Smooth muscle cell (in vitro differentiated cells): ENCODE measurements around the gene DENND5B. TPM values are rescaled to one million over a fixed set of nuclear protein-coding genes. Genes with fewer than 3 reads are reported as not detected.

Source experiments
- DNase-seq: peaks from one replicate; lab custom pipeline; 2025; ENCODE audit not compliant: unreplicated experiment; lab: John Stamatoyannopoulos, UW
- H2AFZ ChIP-seq: fragments of 200-600 bp; sonication (generic); 2 replicates; pipeline ENCODE4 v1.6.0; 2016; ENCODE audit warnings: antibody characterized with exemption, low read depth, mild to moderate bottlenecking
- H3F3A ChIP-seq: fragments of 200-600 bp; sonication (generic); 2 replicates; pipeline ENCODE4 v1.6.0; 2017; ENCODE audit warnings: antibody characterized with exemption, low read depth
- H3K27ac ChIP-seq: fragments of 200-600 bp; sonication (generic); 2 replicates; pipeline ENCODE4 v1.5.1; 2016; ENCODE audit warnings: low read depth, mild to moderate bottlenecking
- H3K27me3 ChIP-seq: fragments of 200-600 bp; sonication (generic); 2 replicates; pipeline ENCODE4 v1.6.1; 2016; ENCODE audit warnings: low read depth, mild to moderate bottlenecking
- H3K36me3 ChIP-seq: fragments of 200-600 bp; sonication (generic); 2 replicates; pipeline ENCODE4 v1.5.1; 2016; ENCODE audit warnings: low read depth
- H3K4me1 ChIP-seq: fragments of 200-600 bp; sonication (generic); 2 replicates; pipeline ENCODE4 v1.5.1; 2016; ENCODE audit warnings: low read depth
- H3K4me2 ChIP-seq: fragments of 200-600 bp; sonication (generic); 2 replicates; pipeline ENCODE4 v1.6.0; 2016; ENCODE audit warnings: mild to moderate bottlenecking
- H3K4me3 ChIP-seq: fragments of 200-600 bp; sonication (generic); 2 replicates; pipeline ENCODE4 v1.5.1; 2016; ENCODE audit warnings: mild to moderate bottlenecking
- H3K79me2 ChIP-seq: fragments of 200-600 bp; sonication (generic); 2 replicates; pipeline ENCODE4 v1.6.0; 2016; ENCODE audit warnings: low read depth, mild to moderate bottlenecking
- H3K9ac ChIP-seq: fragments of 200-600 bp; sonication (generic); 2 replicates; pipeline ENCODE4 v1.6.0; 2016; ENCODE audit warnings: low read depth
- H3K9me3 ChIP-seq: fragments of 200-600 bp; sonication (generic); replicated peaks from 2 replicates; pipeline ENCODE4 v1.5.1; 2016; ENCODE audit warnings: low read depth
- H4K20me1 ChIP-seq: fragments of 200-600 bp; sonication (generic); 2 replicates; pipeline ENCODE4 v1.6.0; 2016; ENCODE audit warnings: low read depth
- WGBS: methylation state at CpG from one replicate; pipeline ENCODE4 v1.1.7; 2016; ENCODE audit warnings: low lambda C conversion rate; 5-methylcytosine and 5-hydroxymethylcytosine counted together
- polyA plus RNA-seq: library from polyadenylated mRNA; unstranded; fragments of >200 nt; fragmentation: Nextera tagmentation; extraction: Ambion mirVana; gene quantifications from 2 replicates; pipeline ENCODE4 v1.2.1, GENCODE V29; 2016
- total RNA-seq: library from RNA; depleted of rRNA; stranded (reverse); fragments of >200 nt; gene quantifications from 2 replicates; pipeline ENCODE4 v1.2.3, GENCODE V29; 2014
- TF ChIP-seq, protein P1 (sequence below): fragments of 200-600 bp; sonication (generic); IDR thresholded peaks from 2 replicates; pipeline ENCODE4 v1.5.1; 2017; ENCODE audit warnings: borderline replicate concordance, mild to moderate bottlenecking, antibody characterized with exemption; ENCODE audit not compliant: insufficient read depth, poor library complexity, severe bottlenecking

Gene DENND5B
- total and polyA plus RNA-seq, 2 experiments from 2014 or later = 12.3 to 12.7 TPM

DNA sequence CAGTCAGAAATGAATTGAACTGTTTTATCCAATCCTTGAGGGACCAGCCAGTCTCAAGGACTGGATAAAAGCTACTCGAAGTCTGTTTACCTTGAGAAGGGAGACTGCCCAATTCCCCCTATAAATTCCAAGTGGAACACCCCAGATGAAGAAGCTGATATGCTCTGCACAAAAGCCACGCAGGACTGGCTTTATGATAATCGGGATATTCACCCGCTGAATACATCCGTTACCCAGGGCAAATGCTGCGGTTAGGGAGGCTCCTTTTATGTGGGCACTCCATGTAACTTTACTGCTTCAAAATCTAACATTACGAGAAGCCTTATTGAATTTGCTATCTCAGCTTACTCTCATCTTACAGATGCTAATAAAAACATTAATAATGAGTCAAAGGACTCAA lies 119.1 kb downstream of the DENND5B start:
- Histone ChIP-seq H3K27ac (no peak overlapping the region), H3K36me3 (no peaks in the 10 kb centered on the region), H3K79me2 (no peaks in the 10 kb centered on the region), H3K4me1 (no peaks in the 10 kb centered on the region), H3K9me3 (no peaks in the 10 kb centered on the region), H2AFZ (no peak overlapping the region), H3K4me3 (no peak overlapping the region), H3K9ac (no peak overlapping the region), H3K4me2 (no peak overlapping the region), H3K27me3 (no peaks in the 10 kb centered on the region), H4K20me1 (no peaks in the 10 kb centered on the region), H3F3A (no peaks in the 10 kb centered on the region)
- TF ChIP-seq, protein P1, sequence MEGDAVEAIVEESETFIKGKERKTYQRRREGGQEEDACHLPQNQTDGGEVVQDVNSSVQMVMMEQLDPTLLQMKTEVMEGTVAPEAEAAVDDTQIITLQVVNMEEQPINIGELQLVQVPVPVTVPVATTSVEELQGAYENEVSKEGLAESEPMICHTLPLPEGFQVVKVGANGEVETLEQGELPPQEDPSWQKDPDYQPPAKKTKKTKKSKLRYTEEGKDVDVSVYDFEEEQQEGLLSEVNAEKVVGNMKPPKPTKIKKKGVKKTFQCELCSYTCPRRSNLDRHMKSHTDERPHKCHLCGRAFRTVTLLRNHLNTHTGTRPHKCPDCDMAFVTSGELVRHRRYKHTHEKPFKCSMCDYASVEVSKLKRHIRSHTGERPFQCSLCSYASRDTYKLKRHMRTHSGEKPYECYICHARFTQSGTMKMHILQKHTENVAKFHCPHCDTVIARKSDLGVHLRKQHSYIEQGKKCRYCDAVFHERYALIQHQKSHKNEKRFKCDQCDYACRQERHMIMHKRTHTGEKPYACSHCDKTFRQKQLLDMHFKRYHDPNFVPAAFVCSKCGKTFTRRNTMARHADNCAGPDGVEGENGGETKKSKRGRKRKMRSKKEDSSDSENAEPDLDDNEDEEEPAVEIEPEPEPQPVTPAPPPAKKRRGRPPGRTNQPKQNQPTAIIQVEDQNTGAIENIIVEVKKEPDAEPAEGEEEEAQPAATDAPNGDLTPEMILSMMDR = no peak
- 95% methylated on average over 7 of the region's 7 CpGs for WGBS
- no peak for DNase-seq

- no peaks in the 10 kb centered on the region for H3K9me3 ChIP-seq
- no peaks in the 10 kb centered on the region for H3K27me3 ChIP-seq
- no peaks in the 10 kb centered on the region for H3F3A ChIP-seq
- H3K79me2 ChIP-seq = no peaks in the 10 kb centered on the region
- no peak overlapping the region for H3K9ac ChIP-seq
- H3K4me3 ChIP-seq = no peak overlapping the region
- DNase-seq = no peak
- H3K27ac ChIP-seq = no peak overlapping the region
- no peaks in the 10 kb centered on the region for H4K20me1 ChIP-seq
- H3K4me2 ChIP-seq = no peak overlapping the region
- no peaks in the 10 kb centered on the region for H3K36me3 ChIP-seq
- no peak overlapping the region for H2AFZ ChIP-seq
- 93% methylated on average over 6 of the region's 6 CpGs for WGBS
- TF ChIP-seq, protein P1 = no peak
- H3K4me1 ChIP-seq = no peaks in the 10 kb centered on the region
Observed at GRCh38 chr12:31471051-31471450, 119.9 kb downstream of the DENND5B start.

- Histone ChIP-seq H3K9me3 (no peaks in the 10 kb centered on the region), H3K27me3 (no peaks in the 10 kb centered on the region), H3K4me3 (no peak overlapping the region), H3K36me3 (no peaks in the 10 kb centered on the region), H3K9ac (no peak overlapping the region), H2AFZ (no peak overlapping the region), H3K4me1 (no peaks in the 10 kb centered on the region), H4K20me1 (no peaks in the 10 kb centered on the region), H3F3A (no peaks in the 10 kb centered on the region), H3K4me2 (no peak overlapping the region), H3K27ac (no peak overlapping the region), H3K79me2 (no peaks in the 10 kb centered on the region)
- no peak for DNase-seq
- TF ChIP-seq, protein P1 = no peak
Observed at GRCh38 chr12:31470459-31470858, 120.5 kb downstream of the DENND5B start.

GRCh38 chr12:31466768-31467167 lies 124.2 kb downstream of the DENND5B start:
- DNase-seq = no peak
- no peaks in the 10 kb centered on the region for H3F3A ChIP-seq
- TF ChIP-seq, protein P1 = no peak

More at GRCh38 chr12:31466768-31467167, 124.2 kb downstream of the DENND5B start:
- Histone ChIP-seq H3K4me2 (no peak overlapping the region), H3K79me2 (no peaks in the 10 kb centered on the region), H3K9ac (no peak overlapping the region), H3K9me3 (no peaks in the 10 kb centered on the region), H4K20me1 (no peaks in the 10 kb centered on the region), H2AFZ (no peak overlapping the region), H3K27ac (no peak overlapping the region), H3K36me3 (no peaks in the 10 kb centered on the region), H3K4me3 (no peak overlapping the region), H3K4me1 (no peaks in the 10 kb centered on the region), H3K27me3 (no peaks in the 10 kb centered on the region)
